Transverse colon (tissue), 4 donors: ENCODE results near the gene FHAD1. TPM values are rescaled to one million over a fixed set of nuclear protein-coding genes. Genes with fewer than 3 reads are reported as not detected.

ENCODE experiments used
- DNase-seq: peaks from one replicate; pipeline ENCODE4 v3.0.0-alpha.2; 2019
- H3K27ac ChIP-seq, 4 donors: fragments of 200-600 bp; sonication (generic); 2 replicates each; pipeline ENCODE4 v1.5.1; 2016 to 2018; ENCODE audit warnings: inconsistent platforms in 4 of 4
- H3K27me3 ChIP-seq: fragments of 200-600 bp; sonication (generic); 2 replicates; pipeline ENCODE4 v1.5.1; 2017; ENCODE audit warnings: inconsistent platforms
- H3K36me3 ChIP-seq, 4 donors: fragments of 200-600 bp; sonication (generic); 2 replicates each; pipeline ENCODE4 v1.5.1; 2017 to 2019; ENCODE audit warnings: inconsistent platforms in 4 of 4
- H3K4me1 ChIP-seq, 4 donors: fragments of 200-600 bp; sonication (generic); 2 replicates each; pipeline ENCODE4 v1.5.1; 2017 to 2020; ENCODE audit warnings: inconsistent platforms in 4 of 4
- H3K4me3 ChIP-seq, 4 donors: fragments of 200-600 bp; sonication (generic); 1 replicate in 1 of 4; 2 replicates in 3 of 4; pipeline versions ENCODE4 v1.5.1 to v1.6.1; 2017 to 2019; ENCODE audit warnings: inconsistent platforms in 4 of 4
- H3K9me3 ChIP-seq, 2 donors: fragments of 200-600 bp; sonication (generic); 2 replicates each; pipeline ENCODE4 v1.5.1; 2017 to 2019; ENCODE audit warnings: inconsistent platforms in 2 of 2
- CTCF ChIP-seq, 5 experiments: fragments of 200-600 bp in 3 of 5; fragments of 450-650 bp in 2 of 5; sonication (generic) in 3 of 5; IDR thresholded peaks; 1 replicate in 2 of 5; 2 replicates in 3 of 5; pipeline ENCODE4 v1.5.1; 2016 to 2017; ENCODE audit warnings: antibody characterized with exemption in 5 of 5, inconsistent platforms in 3 of 5, mild to moderate bottlenecking in 2 of 5, moderate library complexity in 1 of 5
- EP300 ChIP-seq: sonication (generic); formaldehyde crosslinking; IDR thresholded peaks from one replicate; pipeline ENCODE4 v1.6.1; 2017; ENCODE audit warnings: antibody characterized with exemption, low read depth
- POLR2A ChIP-seq: fragments of 450-650 bp; IDR thresholded peaks from one replicate; pipeline ENCODE4 v1.6.1; 2016; ENCODE audit warnings: antibody characterized with exemption, mild to moderate bottlenecking, moderate library complexity
- POLR2AphosphoS5 ChIP-seq, 3 donors: sonication (generic); formaldehyde crosslinking; IDR thresholded peaks; one replicate each; pipeline ENCODE4 v1.6.1; 2016; ENCODE audit warnings: antibody characterized with exemption in 3 of 3
- WGBS, 2 donors: methylation state at CpG; one replicate each; pipeline ENCODE4 v1.1.5; 2018; ENCODE audit warnings: low coverage in 1 of 2; 5-methylcytosine and 5-hydroxymethylcytosine counted together
- in situ Hi-C, 4 donors: fragments of 200-750 bp; cut with MboI; loops; one replicate each; pipeline versions ENCODE4 v1.15.0 to v1.15.1; 2017; ENCODE audit warnings: low sequenced_read_pairs in 3 of 4, low pct_ligation_motif_present in 1 of 4, low pct_unique_long_range_greater_than_20kb in 1 of 4
- intact Hi-C: fragments of 100-400 bp; cut with DNase I; formaldehyde crosslinking; loops from one replicate; pipeline ENCODE4 v1.15.1; 2023; ENCODE audit warnings: low total_unique reads
- total RNA-seq, 4 donors: library from RNA; depleted of rRNA; stranded (reverse); fragments of >200 nt; gene quantifications; one replicate each; pipeline ENCODE4 v1.1.0, GENCODE V29; 2016

FHAD1 gene
- total RNA-seq, 4 donors from 2014 or later, result 0.75 to 0.82 TPM; not detected in 2

GRCh38 chr1:15245593-15246360 lies 1.2 kb upstream of the FHAD1 start:
- intact Hi-C loops (no loop called here), in situ Hi-C loops (no loop called here)
- Histone ChIP-seq H3K4me3 (no peak overlapping the region), H3K36me3 (no peaks in the 10 kb centered on the region), H3K9me3 (no peaks in the 10 kb centered on the region), H3K4me1 (peaks cover 6 to 49% (median 9%) of the 10 kb centered on the region in 4 donors), H3K27me3 (no peaks in the 10 kb centered on the region), H3K27ac (peak overlapping the region; percentile 51 to 68 (median 60))
- WGBS, 2 donors, result 58 to 90% methylated on average over 2 to 11 of the region's 11 CpGs
- TF ChIP-seq POLR2AphosphoS5 (IDR thresholded peaks at IDR 0.05) (peak in 1 of 3 donors; percentile 21), EP300 (no peak)
- no peak for DNase-seq

DNA sequence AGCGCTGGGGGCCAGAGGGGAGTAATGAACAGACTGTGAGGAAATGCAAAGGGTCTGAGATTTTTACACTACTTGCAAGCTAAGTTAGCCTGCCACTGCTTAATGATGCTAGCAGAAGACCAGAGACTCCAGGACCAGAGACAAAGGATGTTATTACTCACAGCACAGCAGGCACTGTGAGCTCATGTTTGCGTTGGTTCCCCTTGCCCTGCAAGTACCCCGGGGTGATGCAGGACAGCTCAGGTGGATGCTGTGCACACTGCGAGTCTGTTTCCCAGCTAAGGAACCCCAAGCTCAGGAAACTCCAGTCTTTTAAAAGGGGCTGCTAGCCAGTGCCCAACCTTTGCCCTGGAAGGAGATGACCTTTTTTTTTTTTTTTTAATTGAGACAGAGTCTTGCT lies 1.2 kb downstream of the FHAD1 start:
- Histone ChIP-seq H3K9me3 (no peaks in the 10 kb centered on the region), H3K36me3 (no peaks in the 10 kb centered on the region), H3K4me1 (peaks cover 6 to 43% (median 7%) of the 10 kb centered on the region in 4 donors), H3K27ac (no peak overlapping the region), H3K4me3 (no peak overlapping the region), H3K27me3 (no peaks in the 10 kb centered on the region)
- WGBS, 2 donors, result 92 to 100% methylated on average over 2 to 4 of the region's 4 CpGs
- in situ Hi-C loops (no loop called here), intact Hi-C loops (no loop called here)
- DNase-seq, result no peak
- TF ChIP-seq POLR2AphosphoS5 (IDR thresholded peaks at IDR 0.05) (no peak), CTCF (IDR thresholded peaks at IDR 0.05) (no peak), POLR2A (no peak), EP300 (no peak)

DNA sequence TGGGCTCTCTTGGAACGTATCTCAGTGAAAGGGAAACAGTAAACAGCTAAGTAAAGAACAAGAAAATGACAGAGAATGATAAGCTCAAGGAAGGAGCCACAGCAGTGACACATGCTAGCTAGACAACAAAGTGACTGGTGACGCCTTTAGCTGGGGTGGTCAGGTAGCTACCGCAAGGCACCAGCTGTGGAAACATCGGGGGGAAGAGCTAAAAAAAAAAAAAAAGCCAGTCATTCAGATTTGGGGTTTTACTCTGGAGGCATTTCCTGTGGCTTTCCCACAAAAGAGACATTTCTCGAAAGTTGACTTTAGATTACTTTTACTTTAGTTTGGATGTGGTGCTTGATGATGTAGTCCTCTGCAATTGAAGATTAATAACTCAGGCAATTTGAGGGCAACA lies 2.1 kb downstream of the FHAD1 start:
- WGBS, 2 donors, result 54 to 60% methylated on average over 4 to 5 of the region's 5 CpGs
- Histone ChIP-seq H3K4me1 (peaks cover 3 to 36% (median 5%) of the 10 kb centered on the region in 4 donors), H3K27ac (no peak overlapping the region), H3K27me3 (no peaks in the 10 kb centered on the region), H3K36me3 (no peaks in the 10 kb centered on the region), H3K4me3 (no peak overlapping the region), H3K9me3 (no peaks in the 10 kb centered on the region)
- TF ChIP-seq CTCF (IDR thresholded peaks at IDR 0.05), result no peak
- no peak for TF ChIP-seq POLR2A
- no peak for TF ChIP-seq POLR2AphosphoS5 (IDR thresholded peaks at IDR 0.05)
- TF ChIP-seq EP300, result no peak
- in situ Hi-C loops (no loop called here), intact Hi-C loops (no loop called here)
- DNase-seq, result no peak

DNA sequence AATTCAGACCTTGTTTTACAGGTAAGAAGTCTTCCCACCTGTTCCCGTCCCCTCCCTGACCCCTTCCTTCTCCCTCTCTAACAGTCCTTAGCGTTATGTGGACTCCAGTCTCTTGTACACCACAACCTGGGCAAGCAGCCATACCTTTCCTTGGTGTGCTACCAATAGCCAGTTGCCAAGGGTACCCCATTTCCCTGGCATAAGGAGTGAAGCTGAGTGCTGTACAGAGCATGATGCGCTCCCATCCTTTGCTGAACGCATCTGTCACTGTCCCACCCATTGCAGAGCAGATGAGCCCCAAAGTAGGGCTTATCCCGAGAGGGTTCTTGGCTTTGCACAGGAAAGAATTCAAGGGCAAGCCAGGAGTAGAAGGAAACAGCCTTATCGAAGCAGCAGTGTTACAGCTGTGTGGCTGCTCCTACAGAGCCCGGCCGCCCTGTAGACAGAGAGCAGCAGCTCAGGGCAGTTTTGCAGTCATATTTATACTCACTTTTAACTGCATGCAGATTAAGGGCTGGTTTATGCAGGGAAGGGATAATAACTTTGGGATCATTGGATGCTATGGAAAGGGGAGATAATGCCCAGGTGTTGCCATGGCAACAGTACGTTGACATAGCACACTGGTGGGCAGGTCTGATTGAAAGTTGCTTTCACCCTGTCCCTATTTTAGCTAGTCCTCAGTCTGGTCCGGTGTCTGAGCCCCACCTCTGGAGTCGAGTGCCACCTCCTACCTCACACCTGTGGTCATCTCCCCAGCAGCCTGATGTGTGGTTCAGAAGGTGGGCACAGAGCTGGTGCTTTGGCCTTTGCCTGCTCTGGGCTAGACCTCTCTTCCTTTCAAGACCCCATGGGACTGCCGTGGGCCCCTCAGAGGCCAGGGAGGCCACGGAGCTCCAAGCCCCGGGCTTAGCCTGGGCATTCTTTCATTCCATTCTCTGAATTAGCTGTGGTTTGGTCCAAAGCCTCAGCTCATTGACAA lies 5.1 kb downstream of the FHAD1 start:
- in situ Hi-C loops, result no loop called here
- no peaks in the 10 kb centered on the region for H3K9me3 ChIP-seq
- peaks cover 3 to 14% (median 5%) of the 10 kb centered on the region in 4 donors for H3K4me1 ChIP-seq
- no peaks in the 10 kb centered on the region for H3K36me3 ChIP-seq
- 45 to 76% methylated on average over 2 to 12 of the region's 14 CpGs for WGBS, 2 donors
- DNase-seq, result no peak
- H3K27ac ChIP-seq, result no peak overlapping the region
- intact Hi-C loops, result no loop called here
- no peak for TF ChIP-seq CTCF (IDR thresholded peaks at IDR 0.05)
- TF ChIP-seq EP300, result no peak
- no peak for TF ChIP-seq POLR2A
- TF ChIP-seq POLR2AphosphoS5 (IDR thresholded peaks at IDR 0.05), result no peak
- H3K27me3 ChIP-seq, result no peaks in the 10 kb centered on the region
- H3K4me3 ChIP-seq, result no peak overlapping the region
